ENCODE measurements around the gene IL3RA.
"Not testable (repeated sequence)": the region's sequence is repeated elsewhere in the genome, so short reads cannot be mapped to it uniquely, and the experiment has no call there.

Gene IL3RA

GRCh38 chrX:1400742-1401471 is 64.3 kb downstream of the IL3RA start:
- DNase-seq, result no peak

- DNase-seq, result no peak
Measured at GRCh38 chrX:1401611-1402430, 65.2 kb downstream of the IL3RA start.

- no peak for DNase-seq
Measured at GRCh38 chrX:1403228-1403627, 66.6 kb downstream of the IL3RA start.

GRCh38 chrX:1403867-1404266 is 67.3 kb downstream of the IL3RA start:
- DNase-seq, result not testable (repeated sequence)

- DNase-seq, result not testable (repeated sequence)
Measured at GRCh38 chrX:1405769-1406168, 69.2 kb downstream of the IL3RA start.

DNA sequence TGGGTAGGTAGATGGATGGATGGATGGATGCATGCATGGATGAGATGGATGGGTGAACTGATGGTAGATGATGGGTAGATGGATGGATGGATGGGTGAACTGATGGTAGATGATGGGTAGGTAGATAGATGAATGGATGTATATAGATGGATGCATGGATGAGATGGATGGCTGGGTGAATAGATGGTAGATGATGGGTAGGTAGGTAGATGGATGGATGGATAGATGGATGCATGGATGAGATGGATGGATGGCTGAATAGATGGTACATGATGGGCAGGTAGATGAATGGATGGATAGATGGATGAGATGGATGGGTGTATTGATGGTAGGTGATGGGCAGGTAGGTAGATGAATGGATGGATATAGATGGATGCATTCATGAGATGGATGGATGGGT is 70.5 kb downstream of the IL3RA start:
- no peak for DNase-seq

- no peak for DNase-seq
Measured at GRCh38 chrX:1411326-1411725, 74.7 kb downstream of the IL3RA start.

DNA sequence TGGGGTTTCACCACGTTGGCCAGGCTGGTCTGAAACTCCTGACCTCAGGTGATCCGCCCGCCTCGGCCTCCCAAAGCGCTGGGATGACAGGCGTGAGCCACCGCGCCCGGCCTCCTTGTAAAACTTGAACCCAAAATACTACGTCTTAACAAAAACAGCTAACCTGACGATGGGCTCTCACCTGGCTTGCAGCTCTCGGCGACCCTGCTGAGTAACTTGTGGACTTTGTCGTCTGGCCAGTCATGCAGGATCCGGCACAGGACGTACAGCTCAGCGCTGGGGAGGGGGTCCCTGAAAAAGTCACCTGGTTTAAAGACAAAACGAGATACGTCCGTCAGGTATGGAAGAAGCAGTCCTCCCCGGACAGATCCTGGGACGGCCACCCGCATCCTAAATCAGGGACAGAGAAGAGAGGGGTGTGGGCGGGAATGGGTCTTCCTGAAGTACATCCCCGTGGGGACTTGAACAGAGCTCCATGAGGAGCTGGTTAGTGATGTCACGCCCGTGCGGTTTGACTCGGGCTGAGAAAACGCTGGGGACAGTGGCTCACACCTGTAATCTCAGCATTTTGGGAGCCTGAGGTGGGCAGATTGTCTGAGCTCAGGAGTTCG is 76.1 kb downstream of the IL3RA start:
- no peak for DNase-seq

DNA sequence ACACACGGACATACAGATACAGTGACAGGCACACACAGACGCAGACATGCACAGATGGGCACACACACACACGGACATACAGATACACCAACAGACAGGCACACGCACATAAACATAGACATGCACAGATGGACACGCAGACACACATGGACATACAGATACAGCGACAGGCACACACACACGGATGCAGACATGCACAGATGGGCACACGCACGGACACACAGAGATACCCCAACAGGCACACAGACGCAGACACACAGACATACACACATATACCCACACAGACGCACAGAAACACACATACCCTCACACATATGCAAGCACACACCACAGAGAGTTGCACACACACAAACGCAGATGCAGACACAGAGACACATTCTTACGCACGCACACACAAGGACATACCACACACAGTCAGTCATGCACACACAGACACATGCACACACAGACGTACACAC is 79.8 kb downstream of the IL3RA start:
- no peak for DNase-seq

GRCh38 chrX:1416965-1417760 is 80.6 kb downstream of the IL3RA start:
- peak; percentile 37 for DNase-seq

DNA sequence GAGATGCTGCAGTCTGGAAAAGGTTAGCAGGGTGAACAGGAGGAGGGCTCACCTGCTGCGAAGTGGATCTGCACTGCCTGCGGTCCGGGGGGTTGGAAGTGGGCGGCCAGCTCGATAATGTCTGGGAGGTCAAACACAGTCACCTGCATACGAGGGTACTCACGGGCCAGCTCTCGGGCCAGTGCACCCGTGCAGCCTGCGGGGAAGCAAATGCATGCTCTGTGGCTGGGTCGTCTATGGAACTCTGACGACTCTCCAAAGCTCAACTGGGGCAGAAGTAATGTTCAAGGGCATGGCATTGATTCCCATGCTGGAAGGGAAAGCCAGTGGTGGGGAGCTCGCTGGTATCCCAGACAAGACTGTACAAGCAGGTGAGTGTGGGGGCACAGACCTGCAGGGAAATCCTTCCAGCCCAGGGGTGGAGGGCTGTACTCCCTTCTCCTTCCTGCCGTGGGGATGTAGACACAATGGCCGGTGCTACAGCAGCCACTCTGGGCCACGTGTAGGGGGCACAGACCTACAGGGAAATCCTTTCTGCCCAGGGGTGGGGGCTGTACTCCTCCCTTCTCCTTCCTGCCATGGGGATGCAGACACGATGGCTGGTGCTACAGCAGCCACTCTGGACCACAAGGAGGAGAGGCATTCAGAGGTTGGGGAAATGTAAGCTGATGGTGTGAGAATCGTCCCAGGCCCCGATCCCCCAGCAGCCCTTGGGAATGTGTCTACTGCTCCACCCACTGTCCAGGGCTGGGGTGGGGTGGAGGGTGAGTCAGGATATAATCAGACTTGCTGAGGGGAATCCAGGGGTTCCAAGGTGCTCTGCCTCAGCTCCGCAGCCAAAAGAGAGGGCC is 81.6 kb downstream of the IL3RA start:
- peak; percentile 37 for DNase-seq

- peak; percentile 29 for DNase-seq
Measured at GRCh38 chrX:1418901-1419544, 82.4 kb downstream of the IL3RA start.

GRCh38 chrX:1419545-1420355 is 83.2 kb downstream of the IL3RA start:
- peak; percentile 38 for DNase-seq

- peak; percentile 41 for DNase-seq
Measured at GRCh38 chrX:1420371-1420770, 83.8 kb downstream of the IL3RA start.

DNA sequence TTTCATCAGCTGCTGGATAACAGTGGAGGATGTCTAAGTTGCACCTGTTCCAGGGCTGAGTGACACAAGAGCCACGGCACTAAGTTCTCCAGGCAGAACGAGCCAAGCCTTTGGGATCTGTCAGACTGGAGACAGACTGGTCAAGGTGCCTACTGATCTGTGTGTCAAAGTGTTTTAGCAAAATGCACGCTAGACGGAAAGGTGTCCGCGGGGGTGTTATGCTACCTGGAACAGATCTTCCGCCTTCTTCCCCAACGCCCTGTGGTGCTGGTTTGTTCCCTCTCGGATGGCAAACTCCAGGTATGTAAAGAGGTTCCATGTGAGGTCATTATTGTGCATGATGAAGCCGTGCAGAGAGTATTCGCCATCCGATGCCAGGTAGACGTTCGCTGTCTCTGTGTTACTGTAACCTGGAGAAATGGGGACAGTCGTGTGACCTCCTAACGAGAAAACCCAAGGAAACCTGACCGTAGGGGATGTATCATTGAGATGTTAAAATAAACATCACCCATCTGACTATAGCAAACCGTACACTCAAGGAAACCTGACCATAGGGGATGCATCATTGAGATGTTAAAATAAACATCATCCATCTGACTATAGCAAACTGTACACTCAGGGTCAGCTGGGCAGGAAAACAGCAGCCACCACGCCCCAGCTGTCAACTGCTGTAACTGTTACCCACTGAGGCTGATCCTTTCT is 85.0 kb downstream of the IL3RA start:
- DNase-seq, result peak; percentile 39

GRCh38 chrX:1422135-1422465 is 85.5 kb downstream of the IL3RA start:
- peak; percentile 31 for DNase-seq

GRCh38 chrX:1423215-1423614 is 86.6 kb downstream of the IL3RA start:
- DNase-seq, result no peak

DNA sequence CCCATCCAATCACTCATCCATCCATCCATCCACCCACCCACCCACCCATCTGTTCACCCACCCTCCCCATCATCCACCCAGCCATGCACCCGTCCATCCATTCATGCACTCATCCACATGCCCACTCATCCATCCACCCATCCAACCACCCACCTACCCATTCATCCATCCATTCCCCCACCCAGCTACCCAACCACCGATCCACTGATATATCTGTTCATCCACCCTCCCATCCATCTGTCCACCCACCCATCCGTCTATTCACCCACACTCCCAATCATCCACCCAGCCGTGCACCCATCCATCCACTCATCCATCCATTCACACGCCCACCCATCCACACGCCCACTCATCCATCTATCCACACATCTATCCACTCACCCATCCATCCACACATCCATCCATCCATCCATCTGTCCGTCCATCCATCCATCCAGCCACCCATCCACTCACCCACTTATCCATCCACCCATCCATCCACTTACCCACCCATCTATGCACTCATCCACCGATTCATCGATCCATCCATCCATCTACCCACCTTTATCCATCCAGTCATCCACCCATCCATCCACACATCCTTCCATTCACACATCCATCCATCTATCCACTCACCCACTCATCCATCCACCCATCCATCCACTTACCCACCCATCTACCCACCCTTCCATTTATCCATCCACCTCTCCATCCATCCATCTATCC is 87.7 kb downstream of the IL3RA start:
- peak; percentile 37 for DNase-seq

DNA sequence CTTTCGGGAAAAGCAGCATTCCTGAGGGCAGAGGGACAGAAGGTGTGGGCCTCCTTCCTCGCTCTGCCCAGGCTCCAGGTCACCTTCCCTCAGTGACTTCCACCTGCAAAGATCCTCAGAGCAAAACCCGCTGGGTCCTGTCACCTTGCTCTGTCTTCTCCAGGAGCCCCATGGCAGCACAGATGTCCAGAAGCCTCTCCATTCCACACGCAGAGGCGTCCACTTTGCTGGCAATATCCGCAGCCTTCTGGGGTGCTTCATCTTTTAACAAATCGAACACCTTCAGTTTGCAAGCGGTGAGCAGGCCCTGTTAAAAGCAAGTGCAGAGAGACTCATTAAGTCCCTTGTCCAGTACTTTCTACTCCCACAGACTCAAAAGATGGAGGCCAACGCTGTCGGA is 88.8 kb downstream of the IL3RA start:
- peak; percentile 22 for DNase-seq
